DND-41 (cell line): ENCODE data around the gene FCN1.

Experiments
- ATAC-seq: fragments of 200-7000 bp; cut with Tn5 transposase; 3 replicates; pipeline ENCODE4 v1.9.1; 2021; ENCODE audit warnings: low read depth; ENCODE audit not compliant: insufficient read depth
- DNase-seq: peaks from one replicate; pipeline ENCODE4 v3.0.0-alpha.2; 2020
- H2AFZ ChIP-seq: 2 replicates; pipeline ENCODE4 v1.6.0; 2012; ENCODE audit warnings: low read depth, low read length
- H3K27ac ChIP-seq: 2 replicates; pipeline ENCODE4 v1.5.1; 2012; ENCODE audit warnings: low read length, inconsistent platforms
- H3K27me3 ChIP-seq: fragments of 200-600 bp; sonication (generic); 2 replicates; pipeline ENCODE4 v1.6.0; 2012; ENCODE audit warnings: low read length, mild to moderate bottlenecking, inconsistent platforms; ENCODE audit not compliant: insufficient read depth, poor library complexity
- H3K36me3 ChIP-seq: 2 replicates; pipeline ENCODE4 v1.5.1; 2012; ENCODE audit warnings: low read length, inconsistent platforms; ENCODE audit not compliant: insufficient read depth
- H3K4me1 ChIP-seq: 2 replicates; pipeline ENCODE4 v1.5.1; 2012; ENCODE audit warnings: mild to moderate bottlenecking, low read length; ENCODE audit not compliant: insufficient read depth
- H3K4me2 ChIP-seq: 2 replicates; pipeline ENCODE4 v1.6.0; 2012; ENCODE audit warnings: mild to moderate bottlenecking, moderate library complexity, low read length, inconsistent platforms; ENCODE audit not compliant: insufficient read depth
- H3K4me3 ChIP-seq, 2 experiments: fragments of 200-600 bp in 1 of 2; shearing (Covaris generic) in 1 of 2; 2 replicates each; pipeline ENCODE4 v1.5.1; 2012 to 2016; ENCODE audit warnings: inconsistent platforms in 2 of 2, low read length in 2 of 2, mild to moderate bottlenecking in 2 of 2, low read depth in 1 of 2, moderate library complexity in 1 of 2
- H3K79me2 ChIP-seq: 2 replicates; pipeline ENCODE4 v1.6.0; 2012; ENCODE audit warnings: low read length, inconsistent platforms; ENCODE audit not compliant: insufficient read depth
- H3K9ac ChIP-seq: 2 replicates; pipeline ENCODE4 v1.6.0; 2012; ENCODE audit warnings: low read depth, mild to moderate bottlenecking, inconsistent platforms, low read length, moderate library complexity
- H3K9me3 ChIP-seq: 2 replicates; pipeline ENCODE4 v1.5.1; 2012; ENCODE audit warnings: low read length, moderate library complexity, mild to moderate bottlenecking, inconsistent platforms; ENCODE audit not compliant: insufficient read depth, severe bottlenecking
- H4K20me1 ChIP-seq: 2 replicates; pipeline ENCODE4 v1.6.0; 2012; ENCODE audit warnings: low read length; ENCODE audit not compliant: insufficient read depth
- EZH2 ChIP-seq: IDR thresholded peaks from 3 replicates; pipeline ENCODE4 v1.6.1; 2012; ENCODE audit warnings: borderline replicate concordance, low read depth, mild to moderate bottlenecking, moderate library complexity, low read length, inconsistent platforms; ENCODE audit not compliant: severe bottlenecking
- TF ChIP-seq, protein P1 (sequence below): IDR thresholded peaks from 2 replicates; pipeline ENCODE4 v1.5.1; 2012; ENCODE audit warnings: borderline replicate concordance, low read length, moderate library complexity, mild to moderate bottlenecking; ENCODE audit not compliant: poor library complexity, severe bottlenecking; ENCODE audit errors: extremely low read depth

Gene FCN1

DNA sequence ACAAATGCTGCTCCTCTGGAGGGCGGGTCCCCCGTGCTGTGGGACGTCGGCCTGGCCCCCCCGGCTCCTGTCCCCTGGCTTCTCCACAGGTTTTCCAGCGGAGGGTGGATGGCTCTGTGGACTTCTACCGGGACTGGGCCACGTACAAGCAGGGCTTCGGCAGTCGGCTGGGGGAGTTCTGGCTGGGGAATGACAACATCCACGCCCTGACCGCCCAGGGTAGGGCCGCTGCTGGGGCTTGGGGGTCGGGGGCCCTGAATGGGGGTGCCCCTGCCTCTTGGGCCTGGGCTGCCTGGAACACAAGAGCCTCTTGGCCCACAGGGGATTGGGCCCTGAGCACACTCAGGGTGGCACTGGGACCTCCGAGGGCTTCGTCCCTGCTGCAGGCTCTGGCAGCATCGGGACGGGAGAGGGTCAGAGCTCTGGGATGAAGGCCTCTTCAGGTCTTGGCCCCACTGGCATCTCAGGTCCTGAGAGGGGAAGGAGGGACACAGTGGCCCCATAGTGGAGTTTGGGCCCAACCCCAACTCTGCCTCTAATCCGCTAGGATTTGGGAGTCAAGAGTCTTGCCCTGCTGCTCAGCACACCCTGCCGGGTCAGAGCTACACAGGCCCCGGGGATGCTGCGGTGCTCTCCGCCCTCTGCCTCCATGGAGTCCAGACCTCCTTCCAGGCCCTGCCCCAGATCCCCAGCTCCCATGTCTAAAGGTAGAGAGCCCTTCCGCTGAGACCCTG, 31.9 kb downstream of the FCN1 start:
- no peaks in the 10 kb centered on the region for H3K27me3 ChIP-seq
- no peaks in the 10 kb centered on the region for H3K4me1 ChIP-seq
- H3K36me3 ChIP-seq = no peaks in the 10 kb centered on the region
- ATAC-seq (no peak), DNase-seq (no peak)
- H3K4me2 ChIP-seq = no peak overlapping the region
- H2AFZ ChIP-seq = no peak overlapping the region
- H3K27ac ChIP-seq = no peak overlapping the region
- no peaks in the 10 kb centered on the region for H3K79me2 ChIP-seq
- H3K4me3 ChIP-seq = no peak overlapping the region
- no peaks in the 10 kb centered on the region for H4K20me1 ChIP-seq
- H3K9ac ChIP-seq = no peak overlapping the region
- H3K9me3 ChIP-seq = no peaks in the 10 kb centered on the region
- TF ChIP-seq, protein P1, sequence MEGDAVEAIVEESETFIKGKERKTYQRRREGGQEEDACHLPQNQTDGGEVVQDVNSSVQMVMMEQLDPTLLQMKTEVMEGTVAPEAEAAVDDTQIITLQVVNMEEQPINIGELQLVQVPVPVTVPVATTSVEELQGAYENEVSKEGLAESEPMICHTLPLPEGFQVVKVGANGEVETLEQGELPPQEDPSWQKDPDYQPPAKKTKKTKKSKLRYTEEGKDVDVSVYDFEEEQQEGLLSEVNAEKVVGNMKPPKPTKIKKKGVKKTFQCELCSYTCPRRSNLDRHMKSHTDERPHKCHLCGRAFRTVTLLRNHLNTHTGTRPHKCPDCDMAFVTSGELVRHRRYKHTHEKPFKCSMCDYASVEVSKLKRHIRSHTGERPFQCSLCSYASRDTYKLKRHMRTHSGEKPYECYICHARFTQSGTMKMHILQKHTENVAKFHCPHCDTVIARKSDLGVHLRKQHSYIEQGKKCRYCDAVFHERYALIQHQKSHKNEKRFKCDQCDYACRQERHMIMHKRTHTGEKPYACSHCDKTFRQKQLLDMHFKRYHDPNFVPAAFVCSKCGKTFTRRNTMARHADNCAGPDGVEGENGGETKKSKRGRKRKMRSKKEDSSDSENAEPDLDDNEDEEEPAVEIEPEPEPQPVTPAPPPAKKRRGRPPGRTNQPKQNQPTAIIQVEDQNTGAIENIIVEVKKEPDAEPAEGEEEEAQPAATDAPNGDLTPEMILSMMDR = no peak
- TF ChIP-seq EZH2 = no peak

- Histone ChIP-seq H3K9ac (no peak overlapping the region), H3K4me1 (no peaks in the 10 kb centered on the region), H3K27me3 (no peaks in the 10 kb centered on the region), H4K20me1 (no peaks in the 10 kb centered on the region), H3K9me3 (no peaks in the 10 kb centered on the region), H3K79me2 (no peaks in the 10 kb centered on the region), H2AFZ (no peak overlapping the region), H3K36me3 (no peaks in the 10 kb centered on the region), H3K27ac (no peak overlapping the region), H3K4me3 (no peak overlapping the region), H3K4me2 (no peak overlapping the region)
- TF ChIP-seq, protein P1 = no peak
- TF ChIP-seq EZH2 = no peak
- DNase-seq = no peak
- ATAC-seq = no peak
Observed at GRCh38 chr9:134885001-134885678, 32.6 kb downstream of the FCN1 start.

- no peak for TF ChIP-seq EZH2
- TF ChIP-seq, protein P1 = no peak
Observed at GRCh38 chr9:134884492-134884891, 33.2 kb downstream of the FCN1 start.

More at GRCh38 chr9:134884492-134884891, 33.2 kb downstream of the FCN1 start:
- DNase-seq = no peak
- no peaks in the 10 kb centered on the region for H3K79me2 ChIP-seq
- H3K9ac ChIP-seq = no peak overlapping the region
- no peaks in the 10 kb centered on the region for H3K36me3 ChIP-seq
- no peak overlapping the region for H2AFZ ChIP-seq
- H3K4me3 ChIP-seq = no peak overlapping the region
- no peaks in the 10 kb centered on the region for H3K9me3 ChIP-seq
- ATAC-seq = no peak
- no peaks in the 10 kb centered on the region for H3K27me3 ChIP-seq
- no peaks in the 10 kb centered on the region for H4K20me1 ChIP-seq
- H3K4me1 ChIP-seq = no peaks in the 10 kb centered on the region
- no peak overlapping the region for H3K27ac ChIP-seq
- H3K4me2 ChIP-seq = no peak overlapping the region
